Chondrocyte (in vitro differentiated cells): Measurements from ENCODE around the gene CAMKV. TPM values are rescaled to one million over a fixed set of nuclear protein-coding genes. Genes with fewer than 3 reads are reported as not detected.

Experiments
- DNase-seq: peaks from one replicate; pipeline ENCODE4 v3.0.0; 2021; ENCODE audit warnings: mixed read lengths, low spot score
- H3K27ac Mint-ChIP-seq: one replicate; pipeline ENCODE4 v1.8.0; 2021; ENCODE audit warnings: mild to moderate bottlenecking, moderate library complexity, mixed read lengths; ENCODE audit not compliant: unreplicated experiment
- H3K27me3 Mint-ChIP-seq: 2 replicates; pipeline ENCODE4 v1.8.0; 2021; ENCODE audit warnings: low read depth, mixed read lengths
- H3K36me3 Mint-ChIP-seq: 2 replicates; pipeline ENCODE4 v1.8.0; 2021; ENCODE audit warnings: low read depth, mixed read lengths
- H3K4me1 Mint-ChIP-seq: 2 replicates; pipeline ENCODE4 v1.8.0; 2021; ENCODE audit warnings: low read depth, mild to moderate bottlenecking, mixed read lengths
- H3K4me3 Mint-ChIP-seq: one replicate; pipeline ENCODE4 v1.8.0; 2021; ENCODE audit warnings: mild to moderate bottlenecking, moderate library complexity, mixed read lengths; ENCODE audit not compliant: unreplicated experiment
- H3K9me3 Mint-ChIP-seq: 2 replicates; pipeline ENCODE4 v1.8.0; 2021; ENCODE audit warnings: low read depth, mixed read lengths
- CTCF ChIP-seq: fragments of 200-600 bp; sonication (generic); IDR thresholded peaks from 2 replicates; pipeline ENCODE4 v1.5.0; 2021; ENCODE audit warnings: antibody characterized with exemption, mild to moderate bottlenecking, moderate library complexity
- total RNA-seq: library from RNA; stranded (reverse); gene quantifications from 3 replicates; pipeline ENCODE4 v1.2.1, GENCODE V29; 2021

Gene CAMKV
- total RNA-seq, 1 donor from 2014 or later = not detected

GRCh38 chr3:49864505-49864904 is 5.2 kb downstream of the CAMKV start:
- H3K9me3 Mint-ChIP-seq = no peaks in the 10 kb centered on the region
- H3K36me3 Mint-ChIP-seq = no peaks in the 10 kb centered on the region
- H3K27ac Mint-ChIP-seq = no peak overlapping the region
- no peak for TF ChIP-seq CTCF
- peaks cover 34% of the 10 kb centered on the region for H3K27me3 Mint-ChIP-seq
- no peak overlapping the region for H3K4me3 Mint-ChIP-seq
- no peak for DNase-seq
- no peaks in the 10 kb centered on the region for H3K4me1 Mint-ChIP-seq

GRCh38 chr3:49859576-49860305 is 10.0 kb downstream of the CAMKV start:
- Mint-ChIP-seq H3K4me1 (peaks cover 15% of the 10 kb centered on the region), H3K27me3 (peaks cover 13% of the 10 kb centered on the region), H3K27ac (no peak overlapping the region), H3K9me3 (no peaks in the 10 kb centered on the region), H3K4me3 (no peak overlapping the region), H3K36me3 (no peaks in the 10 kb centered on the region)
- TF ChIP-seq CTCF = no peak
- DNase-seq = no peak

GRCh38 chr3:49856181-49857005 is 13.3 kb downstream of the CAMKV start, which contains the start of gene TRAIP:
Gene TRAIP, minus strand, starts transcription at chr3:49856564. Its CDS starts 111 bp downstream, at chr3:49856453.
- Mint-ChIP-seq H3K27me3 (no peaks in the 10 kb centered on the region), H3K4me1 (peaks cover 15% of the 10 kb centered on the region), H3K36me3 (no peaks in the 10 kb centered on the region), H3K4me3 (peak within 1 kb of the TSS; percentile 85), H3K9me3 (no peaks in the 10 kb centered on the region), H3K27ac (peak within 1 kb of the TSS; percentile 82)
- DNase-seq = no peak
- TF ChIP-seq CTCF = peak; percentile 13

- no peaks in the 10 kb centered on the region for H3K27me3 Mint-ChIP-seq
- no peak for TF ChIP-seq CTCF
- peaks cover 15% of the 10 kb centered on the region for H3K4me1 Mint-ChIP-seq
- no peak for DNase-seq
- H3K9me3 Mint-ChIP-seq = no peaks in the 10 kb centered on the region
- H3K27ac Mint-ChIP-seq = no peak overlapping the region
- H3K4me3 Mint-ChIP-seq = peak overlapping the region; percentile 85
- H3K36me3 Mint-ChIP-seq = no peaks in the 10 kb centered on the region
Measured at GRCh38 chr3:49855662-49856061, 14.0 kb downstream of the CAMKV start.

- H3K9me3 Mint-ChIP-seq = no peaks in the 10 kb centered on the region
- no peaks in the 10 kb centered on the region for H3K36me3 Mint-ChIP-seq
- no peak for TF ChIP-seq CTCF
- no peak for DNase-seq
- H3K4me1 Mint-ChIP-seq = peaks cover 7% of the 10 kb centered on the region
- H3K27ac Mint-ChIP-seq = no peak overlapping the region
- H3K27me3 Mint-ChIP-seq = no peaks in the 10 kb centered on the region
- no peak overlapping the region for H3K4me3 Mint-ChIP-seq
Measured at GRCh38 chr3:49845694-49846093, 24.0 kb downstream of the CAMKV start.
